HepG2 (cell line): ENCODE measurements around the gene FITM1. TPM values are rescaled to one million over a fixed set of nuclear protein-coding genes. Genes with fewer than 3 reads are reported as not detected.

ENCODE experiments used
- ARNTL ChIP-seq: sonication (generic); formaldehyde crosslinking; IDR thresholded peaks from 2 replicates; pipeline ENCODE4 v1.4.0; 2020; ENCODE audit warnings: mild to moderate bottlenecking, missing genetic modification reagents
- ATM ChIP-seq: fragments of 450-650 bp; IDR thresholded peaks from 2 replicates; pipeline ENCODE4 v1.7.1; 2017; ENCODE audit warnings: mild to moderate bottlenecking, borderline replicate concordance
- HES4 ChIP-seq: sonication (generic); formaldehyde crosslinking; IDR thresholded peaks from 2 replicates; pipeline ENCODE4 v1.9.0; 2021; ENCODE audit warnings: mild to moderate bottlenecking, missing genetic modification reagents, borderline replicate concordance
- HOXD1 ChIP-seq: sonication (generic); formaldehyde crosslinking; IDR thresholded peaks from 2 replicates; pipeline ENCODE4 v1.5.0; 2020; ENCODE audit warnings: missing genetic modification reagents
- JUND ChIP-seq: sonication (generic); formaldehyde crosslinking; IDR thresholded peaks from 2 replicates; pipeline ENCODE4 v1.8.0; 2022; ENCODE audit warnings: mild to moderate bottlenecking, missing genetic modification reagents
- SAP130 ChIP-seq: IDR thresholded peaks from 2 replicates; pipeline ENCODE4 v1.6.1; 2016; ENCODE audit warnings: low read depth
- SMYD3 ChIP-seq: sonication (generic); formaldehyde crosslinking; IDR thresholded peaks from 2 replicates; pipeline ENCODE4 v1.8.1; 2023; ENCODE audit warnings: mild to moderate bottlenecking, missing genetic modification reagents
- SSRP1 ChIP-seq: IDR thresholded peaks from 2 replicates; pipeline ENCODE4 v1.6.1; 2016; ENCODE audit warnings: control low read depth
- ZBTB33 ChIP-seq: sonication (generic); formaldehyde crosslinking; IDR thresholded peaks from 2 replicates; pipeline ENCODE4 v1.4.0; 2020; ENCODE audit warnings: missing genetic modification reagents
- ZFYVE20 ChIP-seq: sonication (generic); formaldehyde crosslinking; IDR thresholded peaks from 2 replicates; pipeline ENCODE4 v1.8.0; 2023; ENCODE audit warnings: low read depth, mild to moderate bottlenecking, moderate library complexity, missing genetic modification reagents, borderline replicate concordance
- ZHX2 ChIP-seq, 2 experiments: sonication (generic) in 1 of 2; formaldehyde crosslinking in 1 of 2; IDR thresholded peaks; 2 replicates each; pipeline versions ENCODE4 v1.6.1 to v1.9.0; 2014 to 2022; ENCODE audit warnings: antibody characterized with exemption in 1 of 2, borderline replicate concordance in 1 of 2, inconsistent platforms in 1 of 2, low read depth in 1 of 2, missing genetic modification reagents in 1 of 2
- ZMYM4 ChIP-seq: sonication (generic); formaldehyde crosslinking; IDR thresholded peaks from 2 replicates; pipeline ENCODE4 v1.8.1; 2023; ENCODE audit warnings: mild to moderate bottlenecking, missing genetic modification reagents
- ZNF496 ChIP-seq: sonication (generic); formaldehyde crosslinking; IDR thresholded peaks from 2 replicates; pipeline ENCODE4 v1.8.1; 2023; ENCODE audit warnings: mild to moderate bottlenecking, moderate library complexity, missing genetic modification reagents; ENCODE audit not compliant: insufficient replicate concordance
- ZNF678 ChIP-seq: sonication (generic); formaldehyde crosslinking; IDR thresholded peaks from 2 replicates; pipeline ENCODE4 v1.4.0; 2020; ENCODE audit warnings: mild to moderate bottlenecking, missing genetic modification reagents
- ZZZ3 ChIP-seq: sonication (generic); formaldehyde crosslinking; IDR thresholded peaks from 2 replicates; pipeline ENCODE4 v1.4.0; 2020; ENCODE audit warnings: missing genetic modification reagents, mild to moderate bottlenecking, borderline replicate concordance
- polyA plus RNA-seq, 8 experiments: library from polyadenylated mRNA; depleted of rRNA in 3 of 8; stranded (reverse) in 7 of 8; unstranded in 1 of 8; fragments of >200 nt; fragmentation: Illumina TruSeq in 4 of 8; extraction: Trizol in 4 of 8; gene quantifications; 2 replicates each; pipeline versions ENCODE4 v1.2.1 to v1.2.3, GENCODE V29; 2011 to 2016; ENCODE audit warnings: low read depth in 4 of 8, missing spikeins in 1 of 8, mixed read lengths in 1 of 8; ENCODE audit not compliant: insufficient read depth in 1 of 8
- total RNA-seq, 5 experiments: library from RNA; depleted of rRNA; stranded (reverse); fragments of >200 nt; fragmentation: Illumina TruSeq; extraction: Trizol; gene quantifications; 2 replicates each; pipeline ENCODE4 v1.2.3, GENCODE V29; 2016; ENCODE audit warnings: low read depth in 1 of 5
- TF ChIP-seq, protein P1 (sequence below): sonication (generic); formaldehyde crosslinking; IDR thresholded peaks from 2 replicates; pipeline ENCODE4 v1.4.0; 2020; ENCODE audit warnings: mild to moderate bottlenecking, missing genetic modification reagents
- TF ChIP-seq, protein P2 (sequence below): sonication (generic); formaldehyde crosslinking; IDR thresholded peaks from 2 replicates; pipeline ENCODE4 v1.8.0; 2022; ENCODE audit warnings: missing genetic modification reagents, low read depth, mild to moderate bottlenecking, borderline replicate concordance
- TF ChIP-seq, protein P3 (sequence below): sonication (generic); formaldehyde crosslinking; IDR thresholded peaks from 2 replicates; pipeline ENCODE4 v1.5.0; 2020; ENCODE audit warnings: mild to moderate bottlenecking, missing genetic modification reagents, moderate library complexity

Gene FITM1
- total and polyA plus RNA-seq, 2 of the 13 experiments (the other 11 are each of a cell fraction or from before 2014, with no cell fraction given) = 2.7 to 5.8 TPM

GRCh38 chr14:24098927-24099813, 31.3 kb upstream of the FITM1 start (continued):
- TF ChIP-seq ZHX2 (IDR thresholded peaks at IDR 0.05; ENCODE audit: low read depth) = no peak
- TF ChIP-seq ZHX2 (CRISPR knock-in tag; IDR thresholded peaks at IDR 0.05; ENCODE audit: borderline replicate concordance) = no peak
- 0 out of 2 replicates have a peak, but pooled peaks have one; percentile 28 for TF ChIP-seq HOXD1 (CRISPR knock-in tag)
- no peak for TF ChIP-seq SMYD3 (CRISPR knock-in tag)
- TF ChIP-seq ZMYM4 (CRISPR knock-in tag) = no peak
- TF ChIP-seq ATM = no peak
- TF ChIP-seq HES4 (CRISPR knock-in tag) = no peak
- TF ChIP-seq ZFYVE20 = peak; percentile 22; the same call in 1 of the 2 replicates
- no peak for TF ChIP-seq ZBTB33 (CRISPR knock-in tag)
- TF ChIP-seq, protein P1, sequence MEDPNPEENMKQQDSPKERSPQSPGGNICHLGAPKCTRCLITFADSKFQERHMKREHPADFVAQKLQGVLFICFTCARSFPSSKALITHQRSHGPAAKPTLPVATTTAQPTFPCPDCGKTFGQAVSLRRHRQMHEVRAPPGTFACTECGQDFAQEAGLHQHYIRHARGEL (CRISPR knock-in tag) = peak; percentile 72; the same call in 1 of the 2 replicates
- TF ChIP-seq, protein P2, sequence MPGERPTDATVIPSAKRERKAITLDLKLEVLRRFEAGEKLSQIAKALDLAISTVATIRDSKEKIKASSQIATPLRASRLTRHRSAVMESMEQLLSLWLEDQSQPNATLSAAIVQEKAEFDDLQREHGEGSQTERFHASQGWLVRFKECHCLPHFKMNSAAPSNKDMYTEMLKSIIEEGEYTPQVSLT (CRISPR knock-in tag) = no peak
- TF ChIP-seq, protein P3, sequence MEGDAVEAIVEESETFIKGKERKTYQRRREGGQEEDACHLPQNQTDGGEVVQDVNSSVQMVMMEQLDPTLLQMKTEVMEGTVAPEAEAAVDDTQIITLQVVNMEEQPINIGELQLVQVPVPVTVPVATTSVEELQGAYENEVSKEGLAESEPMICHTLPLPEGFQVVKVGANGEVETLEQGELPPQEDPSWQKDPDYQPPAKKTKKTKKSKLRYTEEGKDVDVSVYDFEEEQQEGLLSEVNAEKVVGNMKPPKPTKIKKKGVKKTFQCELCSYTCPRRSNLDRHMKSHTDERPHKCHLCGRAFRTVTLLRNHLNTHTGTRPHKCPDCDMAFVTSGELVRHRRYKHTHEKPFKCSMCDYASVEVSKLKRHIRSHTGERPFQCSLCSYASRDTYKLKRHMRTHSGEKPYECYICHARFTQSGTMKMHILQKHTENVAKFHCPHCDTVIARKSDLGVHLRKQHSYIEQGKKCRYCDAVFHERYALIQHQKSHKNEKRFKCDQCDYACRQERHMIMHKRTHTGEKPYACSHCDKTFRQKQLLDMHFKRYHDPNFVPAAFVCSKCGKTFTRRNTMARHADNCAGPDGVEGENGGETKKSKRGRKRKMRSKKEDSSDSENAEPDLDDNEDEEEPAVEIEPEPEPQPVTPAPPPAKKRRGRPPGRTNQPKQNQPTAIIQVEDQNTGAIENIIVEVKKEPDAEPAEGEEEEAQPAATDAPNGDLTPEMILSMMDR (CRISPR knock-in tag) = no peak
- TF ChIP-seq ZNF496 = no peak
- TF ChIP-seq ZNF678 = no peak
- no peak for TF ChIP-seq SSRP1 (CRISPR knock-in tag)
- no peak for TF ChIP-seq ZZZ3 (CRISPR knock-in tag)
- TF ChIP-seq JUND (CRISPR knock-in tag) = no peak
- TF ChIP-seq SAP130 (CRISPR knock-in tag) = no peak
- TF ChIP-seq ARNTL (CRISPR knock-in tag) = no peak
